SU-DHL-6 (cell line): ENCODE measurements around the gene MAPK11.

Experiments used
- H2AFZ ChIP-seq: fragments of 200-600 bp; sonication (generic); 2 replicates; pipeline ENCODE4 v1.6.1; 2014; ENCODE audit warnings: low read depth, mild to moderate bottlenecking, moderate library complexity, mixed read lengths, antibody characterized with exemption, low read length; ENCODE audit not compliant: severe bottlenecking
- H3F3A ChIP-seq: fragments of 200-600 bp; shearing (Covaris generic); 2 replicates; pipeline ENCODE4 v1.6.0; 2016; ENCODE audit warnings: antibody characterized with exemption, mild to moderate bottlenecking; ENCODE audit not compliant: insufficient read depth
- H3K27ac ChIP-seq: fragments of 200-600 bp; sonication (generic); 2 replicates; pipeline ENCODE4 v1.5.1; 2016; ENCODE audit warnings: low read depth, mild to moderate bottlenecking, low read length, moderate library complexity, mixed read lengths
- H3K27me3 ChIP-seq: fragments of 200-600 bp; sonication (generic), shearing (Covaris generic); 2 replicates; pipeline ENCODE4 v1.6.0; 2014; ENCODE audit warnings: mild to moderate bottlenecking, low read length
- H3K36me3 ChIP-seq: fragments of 200-600 bp; sonication (generic); 2 replicates; pipeline ENCODE4 v1.6.1; 2014; ENCODE audit warnings: mild to moderate bottlenecking, low read length, mixed read lengths
- H3K4me2 ChIP-seq: fragments of 300-600, 200-600 bp; shearing (Covaris generic), sonication (generic); 2 replicates; pipeline ENCODE4 v1.6.0; 2014; ENCODE audit warnings: low read length, low read depth, mild to moderate bottlenecking; ENCODE audit not compliant: poor library complexity, severe bottlenecking
- H3K4me3 ChIP-seq: fragments of 200-600 bp; sonication (generic); 2 replicates; pipeline ENCODE4 v1.5.1; 2014; ENCODE audit warnings: antibody characterized with exemption, low read length, mild to moderate bottlenecking, mixed read lengths; ENCODE audit not compliant: insufficient read depth, poor library complexity, severe bottlenecking
- H3K79me2 ChIP-seq: fragments of 200-600 bp; sonication (generic); 2 replicates; pipeline ENCODE4 v1.6.1; 2014; ENCODE audit warnings: mild to moderate bottlenecking, low read length, moderate library complexity; ENCODE audit not compliant: insufficient read depth
- H3K9ac ChIP-seq: fragments of 200-600 bp; sonication (generic); 2 replicates; pipeline ENCODE4 v1.7.0; 2014; ENCODE audit warnings: mild to moderate bottlenecking, low read length
- H3K9me2 ChIP-seq: fragments of 200-600 bp; sonication (generic); replicated peaks from 2 replicates; pipeline ENCODE4 v1.6.1; 2014; ENCODE audit warnings: low read length; ENCODE audit not compliant: insufficient read depth
- H3K9me3 ChIP-seq: fragments of 200-600 bp; sonication (generic); 2 replicates; pipeline ENCODE4 v1.6.1; 2014; ENCODE audit warnings: low read length, mixed read lengths; ENCODE audit not compliant: insufficient read depth
- H4K20me1 ChIP-seq: fragments of 200-600 bp; sonication (generic); 2 replicates; pipeline ENCODE4 v1.6.1; 2014; ENCODE audit warnings: low read depth, mild to moderate bottlenecking, antibody characterized with exemption, low read length, moderate library complexity, mixed read lengths
- EZH2phosphoT487 ChIP-seq: fragments of 200-600 bp; sonication (generic), shearing (Covaris generic); conservative IDR thresholded peaks from 2 replicates; pipeline ENCODE4 v1.6.1; 2018; ENCODE audit warnings: mild to moderate bottlenecking, antibody characterized with exemption, low read length, moderate library complexity, mixed read lengths
- TF ChIP-seq, protein P1 (sequence below): fragments of 200-600 bp; sonication (generic); IDR thresholded peaks from one replicate; pipeline ENCODE4 v1.5.1; 2017; ENCODE audit warnings: antibody characterized with exemption, mild to moderate bottlenecking, low read length, moderate library complexity; ENCODE audit not compliant: insufficient read depth, poor library complexity, severe bottlenecking

The MAPK11 gene

DNA sequence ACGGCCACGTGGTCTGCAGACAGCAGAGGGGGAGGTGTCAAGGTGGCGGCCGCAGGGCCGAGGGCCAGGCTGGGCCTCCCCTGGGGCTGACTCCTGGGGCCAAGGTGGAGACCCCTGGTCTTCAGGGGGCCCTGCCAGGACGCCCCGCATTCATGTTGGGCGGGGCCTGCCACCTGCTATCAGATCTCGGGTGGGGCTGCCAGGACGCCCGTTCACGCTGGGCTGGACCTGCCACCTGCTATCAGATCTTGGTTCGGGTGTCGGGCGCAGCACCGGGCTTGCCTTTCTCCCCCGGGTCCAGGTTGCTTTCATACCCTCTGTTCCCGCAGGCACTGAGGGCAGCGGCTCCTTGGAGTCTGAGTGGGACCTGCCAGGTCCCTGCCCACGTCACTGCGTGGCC lies 16.1 kb upstream of the MAPK11 start:
- Histone ChIP-seq H3K9me2 (no peaks in the 10 kb centered on the region), H3K79me2 (no peaks in the 10 kb centered on the region), H3K36me3 (no peaks in the 10 kb centered on the region), H3K9me3 (no peaks in the 10 kb centered on the region), H4K20me1 (no peaks in the 10 kb centered on the region), H2AFZ (no peak overlapping the region), H3K27me3 (no peaks in the 10 kb centered on the region), H3K4me3 (no peak overlapping the region), H3F3A (no peaks in the 10 kb centered on the region), H3K4me2 (no peak overlapping the region), H3K9ac (no peak overlapping the region), H3K27ac (no peak overlapping the region)
- no peak for TF ChIP-seq EZH2phosphoT487
- TF ChIP-seq, protein P1, sequence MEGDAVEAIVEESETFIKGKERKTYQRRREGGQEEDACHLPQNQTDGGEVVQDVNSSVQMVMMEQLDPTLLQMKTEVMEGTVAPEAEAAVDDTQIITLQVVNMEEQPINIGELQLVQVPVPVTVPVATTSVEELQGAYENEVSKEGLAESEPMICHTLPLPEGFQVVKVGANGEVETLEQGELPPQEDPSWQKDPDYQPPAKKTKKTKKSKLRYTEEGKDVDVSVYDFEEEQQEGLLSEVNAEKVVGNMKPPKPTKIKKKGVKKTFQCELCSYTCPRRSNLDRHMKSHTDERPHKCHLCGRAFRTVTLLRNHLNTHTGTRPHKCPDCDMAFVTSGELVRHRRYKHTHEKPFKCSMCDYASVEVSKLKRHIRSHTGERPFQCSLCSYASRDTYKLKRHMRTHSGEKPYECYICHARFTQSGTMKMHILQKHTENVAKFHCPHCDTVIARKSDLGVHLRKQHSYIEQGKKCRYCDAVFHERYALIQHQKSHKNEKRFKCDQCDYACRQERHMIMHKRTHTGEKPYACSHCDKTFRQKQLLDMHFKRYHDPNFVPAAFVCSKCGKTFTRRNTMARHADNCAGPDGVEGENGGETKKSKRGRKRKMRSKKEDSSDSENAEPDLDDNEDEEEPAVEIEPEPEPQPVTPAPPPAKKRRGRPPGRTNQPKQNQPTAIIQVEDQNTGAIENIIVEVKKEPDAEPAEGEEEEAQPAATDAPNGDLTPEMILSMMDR, result no peak

DNA sequence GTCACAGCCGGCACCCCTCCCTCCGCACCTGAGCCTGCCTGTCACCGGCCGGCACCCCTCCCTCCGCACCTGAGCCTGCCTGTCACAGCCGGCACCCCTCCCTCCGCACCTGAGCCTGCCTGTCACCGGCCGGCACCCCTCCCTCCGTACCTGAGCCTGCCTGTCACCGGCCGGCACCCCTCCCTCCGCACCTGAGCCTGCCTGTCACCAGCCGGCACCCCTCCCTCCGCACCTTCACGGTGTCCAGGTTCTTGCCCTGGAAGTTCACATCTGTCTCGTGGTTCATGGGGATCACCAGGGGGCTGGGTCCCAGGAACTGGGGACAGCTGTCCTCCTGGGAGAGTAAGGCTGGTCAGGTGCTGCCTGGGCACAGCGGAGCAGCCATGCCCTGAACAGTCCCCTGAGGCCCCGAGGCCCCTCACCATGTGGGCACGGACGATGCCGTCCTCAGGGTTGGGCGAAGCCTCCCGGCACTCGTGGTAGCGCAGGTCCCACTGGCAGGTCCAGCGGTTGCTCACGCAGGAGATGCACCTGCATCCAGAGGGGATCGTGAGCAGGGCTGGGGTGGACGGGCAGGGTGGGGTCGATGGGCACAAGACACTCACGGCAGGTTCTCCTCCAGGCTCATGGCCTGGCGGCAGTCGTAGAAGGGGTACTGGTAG lies 15.5 kb upstream of the MAPK11 start:
- Histone ChIP-seq H3K27ac (no peak overlapping the region), H3K36me3 (no peaks in the 10 kb centered on the region), H3K79me2 (no peaks in the 10 kb centered on the region), H3K4me3 (no peak overlapping the region), H2AFZ (no peak overlapping the region), H4K20me1 (no peaks in the 10 kb centered on the region), H3K9me3 (no peaks in the 10 kb centered on the region), H3K27me3 (no peaks in the 10 kb centered on the region), H3K9ac (no peak overlapping the region), H3K4me2 (no peak overlapping the region), H3K9me2 (no peaks in the 10 kb centered on the region), H3F3A (no peaks in the 10 kb centered on the region)
- TF ChIP-seq EZH2phosphoT487, result no peak
- TF ChIP-seq, protein P1, result no peak

DNA sequence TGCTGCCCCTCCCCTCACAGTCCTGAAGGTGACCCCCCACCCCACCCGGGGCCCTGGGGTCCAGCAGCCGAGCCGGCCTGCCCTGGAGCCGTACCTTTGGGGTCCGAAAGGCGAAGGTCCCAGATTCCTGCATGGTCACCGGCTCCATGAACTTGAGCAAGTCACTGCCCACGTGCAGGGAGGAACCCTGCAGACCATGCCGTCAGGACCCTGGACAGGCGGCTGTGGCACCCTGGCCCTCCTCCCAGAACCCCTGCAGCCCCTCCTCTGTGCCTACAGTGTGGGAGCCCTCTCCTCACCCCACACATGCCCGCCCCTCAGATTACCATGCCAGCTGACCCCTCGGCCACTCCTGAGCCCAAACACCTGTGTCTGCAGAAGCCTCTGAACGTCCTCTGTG lies 14.3 kb upstream of the MAPK11 start:
- no peaks in the 10 kb centered on the region for H4K20me1 ChIP-seq
- no peak overlapping the region for H3K27ac ChIP-seq
- no peak overlapping the region for H3K9ac ChIP-seq
- TF ChIP-seq, protein P1, result no peak
- no peak for TF ChIP-seq EZH2phosphoT487
- H3K9me3 ChIP-seq, result no peaks in the 10 kb centered on the region
- H3K27me3 ChIP-seq, result no peaks in the 10 kb centered on the region
- H2AFZ ChIP-seq, result no peak overlapping the region
- no peak overlapping the region for H3K4me3 ChIP-seq
- no peaks in the 10 kb centered on the region for H3K9me2 ChIP-seq
- H3K36me3 ChIP-seq, result no peaks in the 10 kb centered on the region
- no peak overlapping the region for H3K4me2 ChIP-seq
- no peaks in the 10 kb centered on the region for H3F3A ChIP-seq
- no peaks in the 10 kb centered on the region for H3K79me2 ChIP-seq
